D721Med (cell line): ENCODE results near the gene CHRM5.

ENCODE experiments used
- DNase-seq: peaks from one replicate; pipeline ENCODE4 v3.0.0; 2011; ENCODE audit warnings: low spot score; ENCODE audit not compliant: insufficient read length
- FAIRE-seq: peaks from 2 replicates; lab custom pipeline; 2011; peaks lifted over from hg19 to GRCh38; lab: Jason Lieb, UNC
- CTCF ChIP-seq: IDR thresholded peaks from 2 replicates; pipeline ENCODE4 v1.5.1; 2012; ENCODE audit warnings: mild to moderate bottlenecking, control low read depth; ENCODE audit not compliant: insufficient read depth; ENCODE audit errors: missing control alignments

The CHRM5 gene

GRCh38 chr15:33946152-33946551, 22.1 kb upstream of the CHRM5 start:
- DNase-seq (no peak), FAIRE-seq (no peak)
- no peak for TF ChIP-seq CTCF

- DNase-seq (no peak), FAIRE-seq (no peak)
- no peak for TF ChIP-seq CTCF
Observed at GRCh38 chr15:33955945-33956344, 12.4 kb upstream of the CHRM5 start.

DNA sequence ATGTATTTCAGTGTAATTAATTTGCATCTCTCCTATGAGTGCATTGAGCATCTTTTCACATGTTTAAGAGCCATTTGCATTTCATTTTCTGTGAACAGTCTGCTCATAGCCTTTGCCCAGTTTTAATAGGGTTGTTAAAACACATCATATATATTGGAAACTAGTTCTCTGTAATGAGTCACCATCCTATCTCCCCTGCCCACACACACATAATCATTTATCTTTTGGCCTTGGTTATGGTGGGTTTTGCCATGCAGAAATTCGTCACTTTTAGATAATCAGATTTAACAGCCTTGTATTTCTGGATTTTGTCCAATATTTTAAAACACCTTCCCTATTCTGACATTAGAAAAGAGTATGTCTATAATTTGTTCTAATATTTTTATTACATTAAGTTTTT, 11.9 kb upstream of the CHRM5 start:
- DNase-seq: no peak
- no peak for FAIRE-seq
- TF ChIP-seq CTCF: no peak

- DNase-seq (no peak), FAIRE-seq (no peak)
- no peak for TF ChIP-seq CTCF
Observed at GRCh38 chr15:33959844-33960548, 8.3 kb upstream of the CHRM5 start.

- DNase-seq (no peak), FAIRE-seq (no peak)
- TF ChIP-seq CTCF: no peak
Observed at GRCh38 chr15:33960549-33960935, 7.8 kb upstream of the CHRM5 start.

DNA sequence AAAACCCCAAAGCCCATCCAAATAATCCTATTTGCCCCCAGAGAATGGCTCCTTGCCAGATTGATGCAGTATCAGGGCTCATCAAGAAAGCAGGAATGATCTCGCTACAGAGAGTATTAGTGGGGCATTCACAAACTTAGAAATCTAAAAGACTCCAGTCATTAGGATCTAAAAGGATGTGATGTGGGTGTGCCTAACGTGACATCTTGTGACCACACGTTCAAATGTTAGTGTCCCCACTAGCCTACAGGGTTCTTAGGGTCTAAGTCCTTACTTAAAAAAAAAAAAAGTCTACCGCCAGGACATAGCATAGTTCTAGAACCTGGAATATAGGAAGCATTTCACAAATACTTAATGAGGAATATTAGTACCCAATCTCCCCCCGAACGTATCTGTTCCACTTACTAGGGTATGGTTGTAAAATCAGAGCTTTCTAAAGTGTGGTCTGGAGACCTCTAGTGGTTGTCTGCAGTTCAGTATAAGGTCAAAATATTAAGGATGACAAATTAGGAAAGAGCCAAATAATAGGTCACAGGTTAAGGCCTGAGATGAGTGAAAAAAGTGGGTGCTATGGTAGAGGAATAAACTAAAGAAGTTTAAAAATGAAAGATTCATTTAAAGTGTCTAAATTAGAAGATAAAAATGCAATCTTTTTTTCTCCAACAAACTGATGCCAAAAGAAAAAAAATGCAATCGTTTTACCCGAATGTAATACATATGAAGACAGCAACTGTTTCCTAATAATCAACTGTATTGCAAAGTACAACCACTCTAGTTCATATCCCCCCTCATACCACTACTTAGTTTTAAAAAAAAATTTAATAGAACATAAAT, 4.2 kb upstream of the CHRM5 start:
- DNase-seq (no peak), FAIRE-seq (no peak)
- TF ChIP-seq CTCF: peak; percentile 52

GRCh38 chr15:33964665-33965040, 3.6 kb upstream of the CHRM5 start:
- TF ChIP-seq CTCF: no peak
- DNase-seq (no peak), FAIRE-seq (no peak)
